OCI-LY1 (cell line): ENCODE results near the gene STAT5B.

Experiments used
- H2AFZ ChIP-seq: fragments of 200-600 bp; sonication (generic), shearing (Covaris generic); 2 replicates; pipeline ENCODE4 v1.6.0; 2014; ENCODE audit warnings: antibody characterized with exemption, mild to moderate bottlenecking, low read length
- H3F3A ChIP-seq: fragments of 200-600 bp; sonication (generic), shearing (Covaris generic); 2 replicates; pipeline ENCODE4 v1.6.0; 2014; ENCODE audit warnings: mild to moderate bottlenecking, antibody characterized with exemption, low read length, moderate library complexity; ENCODE audit not compliant: insufficient read depth
- H3K27ac ChIP-seq: fragments of 200-600 bp; sonication (generic); 2 replicates; pipeline ENCODE4 v1.5.1; 2014; ENCODE audit warnings: low read length, mixed run types, mild to moderate bottlenecking, low read depth; ENCODE audit not compliant: poor library complexity, severe bottlenecking
- H3K27me3 ChIP-seq: fragments of 200-600 bp; sonication (generic); 2 replicates; pipeline ENCODE4 v1.6.0; 2014; ENCODE audit warnings: antibody characterized with exemption, mild to moderate bottlenecking, low read length, moderate library complexity; ENCODE audit not compliant: insufficient read depth
- H3K36me3 ChIP-seq: fragments of 200-600 bp; sonication (generic); 2 replicates; pipeline ENCODE4 v1.6.1; 2014; ENCODE audit warnings: mild to moderate bottlenecking, antibody characterized with exemption, low read length, moderate library complexity, mixed read lengths; ENCODE audit not compliant: insufficient read depth
- H3K4me1 ChIP-seq: fragments of 200-600 bp; sonication (generic); 2 replicates; pipeline ENCODE4 v1.5.1; 2014; ENCODE audit warnings: mild to moderate bottlenecking, low read length, moderate library complexity; ENCODE audit not compliant: insufficient read depth, severe bottlenecking
- H3K4me2 ChIP-seq: fragments of 200-600 bp; sonication (generic), shearing (Covaris generic); 2 replicates; pipeline ENCODE4 v1.6.1; 2014; ENCODE audit warnings: low read length
- H3K4me3 ChIP-seq: fragments of 200-600 bp; sonication (generic); 2 replicates; pipeline ENCODE4 v1.5.1; 2014; ENCODE audit warnings: low read length, low read depth, mild to moderate bottlenecking, mixed read lengths; ENCODE audit not compliant: poor library complexity, severe bottlenecking
- H3K79me2 ChIP-seq: fragments of 200-600 bp; shearing (Covaris generic); 2 replicates; pipeline ENCODE4 v1.6.1; 2016; ENCODE audit warnings: mixed run types, low read length, mixed read lengths; ENCODE audit not compliant: insufficient read depth
- H3K9ac ChIP-seq: fragments of 200-600 bp; sonication (generic), shearing (Covaris generic); 2 replicates; pipeline ENCODE4 v1.6.1; 2014; ENCODE audit warnings: mild to moderate bottlenecking, low read length, mixed read lengths
- H3K9me2 ChIP-seq: fragments of 200-600 bp; sonication (generic), shearing (Covaris generic); 2 replicates; pipeline ENCODE4 v1.6.1; 2014; ENCODE audit warnings: low read depth, mild to moderate bottlenecking, low read length, mixed read lengths
- H3K9me3 ChIP-seq: fragments of 200-600 bp; shearing (Covaris generic); 2 replicates; pipeline ENCODE4 v1.6.1; 2014; ENCODE audit warnings: low read length, mixed read lengths
- H4K20me1 ChIP-seq: fragments of 200-600 bp; sonication (generic), shearing (Covaris generic); 2 replicates; pipeline ENCODE4 v1.6.0; 2016; ENCODE audit warnings: mild to moderate bottlenecking, low read length; ENCODE audit not compliant: insufficient read depth
- CTCF ChIP-seq: fragments of 200-600 bp; sonication (generic), shearing (Covaris generic); IDR thresholded peaks from 2 replicates; pipeline ENCODE4 v1.5.1; 2017; ENCODE audit warnings: mild to moderate bottlenecking, antibody characterized with exemption, low read length, moderate library complexity, mixed read lengths
- EZH2 ChIP-seq: fragments of 200-600 bp; sonication (generic), shearing (Covaris generic); IDR thresholded peaks from 2 replicates; pipeline ENCODE4 v1.8.0; 2017; ENCODE audit warnings: borderline replicate concordance, mixed run types, mild to moderate bottlenecking, antibody characterized with exemption, low read length, moderate library complexity, mixed read lengths

The STAT5B gene

GRCh38 chr17:42203354-42203753 is 72.8 kb downstream of the STAT5B start:
- H3K9ac ChIP-seq, result no peak overlapping the region
- no peaks in the 10 kb centered on the region for H3K27me3 ChIP-seq
- H3K4me2 ChIP-seq, result no peak overlapping the region
- H3K36me3 ChIP-seq, result no peaks in the 10 kb centered on the region
- H2AFZ ChIP-seq, result no peak overlapping the region
- H3K27ac ChIP-seq, result no peak overlapping the region
- H3F3A ChIP-seq, result no peaks in the 10 kb centered on the region
- no peaks in the 10 kb centered on the region for H4K20me1 ChIP-seq
- no peaks in the 10 kb centered on the region for H3K79me2 ChIP-seq
- no peaks in the 10 kb centered on the region for H3K9me3 ChIP-seq
- peaks cover 13% of the 10 kb centered on the region for H3K4me1 ChIP-seq
- H3K4me3 ChIP-seq, result no peak overlapping the region
- no peaks in the 10 kb centered on the region for H3K9me2 ChIP-seq
- TF ChIP-seq CTCF (no peak), EZH2 (no peak)

GRCh38 chr17:42202696-42203095 is 73.5 kb downstream of the STAT5B start:
- Histone ChIP-seq H3K4me2 (no peak overlapping the region), H3K4me3 (no peak overlapping the region), H3K9me2 (no peaks in the 10 kb centered on the region), H4K20me1 (no peaks in the 10 kb centered on the region), H3K36me3 (no peaks in the 10 kb centered on the region), H3K79me2 (no peaks in the 10 kb centered on the region), H3K27me3 (no peaks in the 10 kb centered on the region), H3K9me3 (no peaks in the 10 kb centered on the region), H3K4me1 (peaks cover 13% of the 10 kb centered on the region), H3K9ac (no peak overlapping the region), H2AFZ (no peak overlapping the region), H3F3A (no peaks in the 10 kb centered on the region), H3K27ac (no peak overlapping the region)
- no peak for TF ChIP-seq EZH2
- TF ChIP-seq CTCF, result no peak

GRCh38 chr17:42202159-42202558 is 74.0 kb downstream of the STAT5B start:
- H3K4me3 ChIP-seq, result no peak overlapping the region
- H3K9ac ChIP-seq, result no peak overlapping the region
- H3K4me2 ChIP-seq, result no peak overlapping the region
- no peak for TF ChIP-seq EZH2
- TF ChIP-seq CTCF, result no peak
- no peak overlapping the region for H2AFZ ChIP-seq
- H3K79me2 ChIP-seq, result no peaks in the 10 kb centered on the region
- H4K20me1 ChIP-seq, result no peaks in the 10 kb centered on the region
- H3F3A ChIP-seq, result no peaks in the 10 kb centered on the region
- peaks cover 13% of the 10 kb centered on the region for H3K4me1 ChIP-seq
- H3K27ac ChIP-seq, result no peak overlapping the region
- no peaks in the 10 kb centered on the region for H3K36me3 ChIP-seq
- H3K9me2 ChIP-seq, result no peaks in the 10 kb centered on the region
- H3K9me3 ChIP-seq, result no peaks in the 10 kb centered on the region
- no peaks in the 10 kb centered on the region for H3K27me3 ChIP-seq
